ENCODE measurements around the gene SVOPL.

GRCh38 chr7:138746073-138746472 lies 44.9 kb upstream of the SVOPL start:
- TF ChIP-seq CTCF (IDR thresholded peaks at IDR 0.05; ENCODE audit: extremely low read depth in 1 of 2, insufficient read depth in 1 of 2, low read depth in 1 of 2, low read length in 2 of 2) (no peak), EZH2 (IDR thresholded peaks at IDR 0.05; ENCODE audit: borderline replicate concordance, low read depth, low read length, severe bottlenecking) (no peak), MAX (IDR thresholded peaks at IDR 0.05; ENCODE audit: insufficient read depth, insufficient read length) (no peak)
